ENCODE data around the gene MYL7.
"Not testable (repeated sequence)": the region's sequence is repeated elsewhere in the genome, so short reads cannot be mapped to it uniquely, and the experiment has no call there.

Gene MYL7

DNA sequence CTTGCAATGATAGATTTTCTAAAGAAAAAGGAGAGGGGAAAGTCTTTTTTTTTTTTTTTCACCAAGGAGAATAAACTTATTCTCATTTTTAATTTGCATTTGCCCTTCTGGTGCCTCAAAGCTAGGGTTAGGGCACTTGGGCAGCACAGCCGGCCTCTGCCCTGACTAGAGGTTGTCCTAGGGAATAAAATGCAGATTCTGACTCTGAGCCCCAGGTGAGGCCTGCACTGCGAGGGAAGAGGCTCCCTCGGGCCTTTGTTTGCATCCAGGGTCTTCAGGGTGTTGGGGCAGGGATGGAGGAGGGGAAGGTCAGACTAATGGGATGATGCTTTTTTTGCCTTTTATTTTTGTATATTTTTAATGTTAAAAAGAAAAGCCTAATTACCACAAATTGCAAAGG, 7.8 kb downstream of the MYL7 start:
- no peak for DNase-seq (ENCODE audit: low spot score)
- no peak for FAIRE-seq

- DNase-seq (ENCODE audit: low spot score) (no peak), FAIRE-seq (no peak)
Observed at GRCh38 chr7:44132039-44132438, 9.1 kb downstream of the MYL7 start.

GRCh38 chr7:44131173-44132029, 9.7 kb downstream of the MYL7 start:
- DNase-seq (ENCODE audit: low spot score) (no peak), FAIRE-seq (peak; percentile 58)

DNA sequence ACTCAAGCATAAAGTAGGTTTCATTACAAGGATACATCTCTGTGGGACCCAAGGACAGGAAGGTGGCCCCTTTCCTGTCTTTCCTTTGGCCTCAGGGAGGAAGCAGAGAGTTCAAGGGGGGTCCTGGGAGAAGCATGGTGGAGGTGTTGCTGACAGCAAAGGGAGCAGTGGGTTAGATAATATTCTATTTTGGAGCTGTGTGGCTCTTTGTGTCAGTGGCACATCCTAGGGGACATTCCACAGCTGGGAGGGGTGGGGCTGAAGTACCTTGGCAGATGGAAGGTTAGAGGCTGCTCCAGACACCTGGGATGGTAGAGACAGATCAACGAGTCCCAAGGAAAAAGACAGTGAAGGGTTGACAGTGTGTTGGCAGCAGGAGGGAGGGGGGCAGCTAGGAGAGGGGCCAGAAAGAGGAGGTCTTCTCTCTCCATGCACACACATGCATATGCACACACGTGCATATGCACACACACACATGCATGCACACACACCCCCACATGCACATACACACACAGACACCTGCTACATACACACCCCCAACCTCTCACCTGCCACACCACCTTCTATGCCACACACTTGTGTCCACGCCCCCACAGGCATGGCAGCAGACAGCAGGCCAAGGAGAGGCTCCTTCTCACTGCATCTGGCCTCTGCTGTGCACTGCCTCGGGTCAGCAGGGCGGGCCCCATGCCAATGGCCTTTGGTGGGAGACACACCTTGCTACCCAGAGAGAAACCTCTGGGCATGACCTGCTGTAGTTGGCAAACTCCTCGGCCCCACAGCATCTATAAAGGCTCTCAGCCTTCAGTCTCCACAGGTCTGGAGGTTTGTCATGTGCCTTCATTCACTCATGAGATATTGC, 12.2 kb downstream of the MYL7 start:
- no peak for DNase-seq (ENCODE audit: low spot score)
- FAIRE-seq = peak; percentile 90

DNA sequence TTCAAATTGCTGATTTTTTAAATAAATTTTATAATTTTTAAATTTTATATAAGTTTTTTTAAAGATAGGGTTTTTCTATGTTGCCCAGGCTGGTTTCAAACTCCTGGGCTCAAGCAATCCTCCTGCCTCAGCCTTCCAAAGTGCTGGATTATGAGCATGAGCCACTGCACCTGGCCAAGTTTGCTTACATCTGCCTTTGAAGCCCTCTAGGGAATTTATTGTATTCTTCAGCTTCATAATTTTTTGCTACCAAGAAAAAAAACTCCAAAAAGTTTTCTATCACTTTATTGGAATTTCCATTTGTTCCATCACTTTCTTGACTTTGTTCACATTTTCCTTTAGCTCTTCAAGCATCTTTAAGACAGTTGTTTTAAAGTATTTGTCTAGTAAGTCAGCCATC, 14.0 kb downstream of the MYL7 start:
- no peak for DNase-seq (ENCODE audit: low spot score)
- no peak for FAIRE-seq

GRCh38 chr7:44126574-44126973, 14.6 kb downstream of the MYL7 start:
- not testable (repeated sequence) for DNase-seq (ENCODE audit: low spot score); FAIRE-seq

DNA sequence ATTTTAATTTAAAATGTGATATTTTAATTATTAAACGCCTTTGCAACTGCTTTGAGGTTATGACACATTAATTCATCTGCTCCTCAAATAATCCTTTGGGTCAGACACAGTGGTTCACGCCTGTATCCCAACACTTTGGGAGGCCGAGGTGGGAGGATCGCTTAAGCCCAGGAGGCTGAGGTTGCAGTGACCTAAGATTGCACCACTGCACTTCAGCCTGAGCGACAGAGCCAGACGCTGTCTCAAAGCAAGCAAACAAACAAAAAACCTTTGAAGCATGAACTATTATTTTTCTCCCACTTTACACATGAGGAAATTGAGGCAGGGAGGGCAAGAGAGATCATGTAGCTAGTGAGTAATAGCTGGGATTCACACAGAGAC, 16.3 kb downstream of the MYL7 start:
- FAIRE-seq = no peak

GRCh38 chr7:44123190-44124003, 17.7 kb downstream of the MYL7 start, which contains the start of gene POLD2:
POLD2 (minus strand) TSS chr7:44123548; CDS start chr7:44122053, 1,495 bp downstream.
- peak; percentile 93 for FAIRE-seq

More for the DNA sequence above, 16.3 kb downstream of the MYL7 start:
- DNase-seq (ENCODE audit: low spot score) = no peak

DNA sequence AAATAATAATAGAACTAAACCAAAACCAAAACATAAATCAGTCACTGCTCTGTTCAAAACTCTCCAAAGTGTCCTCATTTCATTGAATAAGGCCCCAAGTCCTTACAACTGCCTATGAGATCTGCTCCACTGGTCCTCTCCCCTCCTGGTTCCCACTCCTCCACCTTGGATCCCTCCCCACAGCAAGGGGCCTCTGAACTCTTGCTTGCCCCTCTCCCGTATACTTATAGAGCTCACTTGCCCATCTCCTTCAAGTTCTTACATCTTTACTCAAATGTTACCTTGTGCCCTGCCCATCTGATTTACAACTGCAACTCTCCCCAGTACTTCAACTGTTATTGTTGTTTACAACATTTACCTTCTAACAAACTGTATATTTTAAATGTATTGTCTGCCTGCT, 18.6 kb downstream of the MYL7 start:
- no peak for FAIRE-seq
- no peak for DNase-seq (ENCODE audit: low spot score)

More at GRCh38 chr7:44123190-44124003, 17.7 kb downstream of the MYL7 start, which contains the start of gene POLD2:
- peak; percentile 100 for DNase-seq (ENCODE audit: low spot score)

DNA sequence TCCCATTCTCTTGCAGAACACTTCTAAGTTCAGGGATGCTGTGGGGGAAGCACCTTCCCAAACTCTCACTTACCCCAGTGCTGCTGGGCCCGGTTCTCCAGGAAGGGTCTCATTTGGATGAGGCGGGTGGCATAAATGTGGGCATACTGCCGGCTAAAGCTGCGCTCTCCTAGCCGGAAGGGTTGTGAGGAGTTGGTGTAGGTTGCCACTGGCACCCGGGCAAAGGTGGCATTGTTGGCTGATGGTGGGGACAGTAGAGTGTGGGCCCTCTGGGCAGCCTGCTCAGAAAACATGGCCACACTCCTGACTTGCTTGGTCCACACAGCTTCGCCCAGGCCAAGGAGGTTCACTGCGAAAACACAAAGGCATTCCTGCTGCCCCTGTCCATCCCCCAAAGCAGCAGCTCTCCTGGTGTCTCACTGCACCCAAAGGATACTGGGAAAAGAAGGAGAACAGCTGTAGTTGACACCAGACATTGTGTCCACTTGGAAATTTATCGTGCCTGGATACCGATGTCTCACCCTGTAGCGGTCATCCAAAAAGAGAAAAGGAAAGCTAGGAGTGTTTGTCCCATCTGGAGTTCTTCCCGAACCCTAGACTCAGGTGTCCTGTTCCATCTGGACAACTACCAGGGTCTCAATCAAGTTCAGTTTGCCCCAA, 19.2 kb downstream of the MYL7 start:
- FAIRE-seq = peak; percentile 55

DNA sequence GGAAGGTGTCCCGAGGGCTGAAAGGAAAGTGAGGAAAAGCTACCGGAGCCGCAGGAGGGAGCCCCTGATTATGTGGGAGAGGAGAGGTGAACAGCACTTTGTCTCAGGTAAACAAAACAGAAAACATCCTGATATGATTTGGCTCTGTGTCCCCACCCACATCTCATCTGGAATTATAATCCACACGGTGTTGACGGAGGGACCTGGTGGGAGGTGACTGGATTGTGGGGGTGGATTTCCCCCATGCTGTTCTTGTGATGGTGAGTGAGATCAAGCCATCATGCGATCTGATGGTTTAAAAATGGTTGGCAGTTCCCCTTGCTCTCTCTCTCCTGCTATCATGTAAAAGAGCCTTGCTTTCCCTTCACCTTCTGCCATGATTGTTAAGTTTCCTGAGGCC, 20.7 kb downstream of the MYL7 start:
- FAIRE-seq (no peak), DNase-seq (ENCODE audit: low spot score) (no peak)

More for the DNA sequence above, 19.2 kb downstream of the MYL7 start:
- no peak for DNase-seq (ENCODE audit: low spot score)

DNA sequence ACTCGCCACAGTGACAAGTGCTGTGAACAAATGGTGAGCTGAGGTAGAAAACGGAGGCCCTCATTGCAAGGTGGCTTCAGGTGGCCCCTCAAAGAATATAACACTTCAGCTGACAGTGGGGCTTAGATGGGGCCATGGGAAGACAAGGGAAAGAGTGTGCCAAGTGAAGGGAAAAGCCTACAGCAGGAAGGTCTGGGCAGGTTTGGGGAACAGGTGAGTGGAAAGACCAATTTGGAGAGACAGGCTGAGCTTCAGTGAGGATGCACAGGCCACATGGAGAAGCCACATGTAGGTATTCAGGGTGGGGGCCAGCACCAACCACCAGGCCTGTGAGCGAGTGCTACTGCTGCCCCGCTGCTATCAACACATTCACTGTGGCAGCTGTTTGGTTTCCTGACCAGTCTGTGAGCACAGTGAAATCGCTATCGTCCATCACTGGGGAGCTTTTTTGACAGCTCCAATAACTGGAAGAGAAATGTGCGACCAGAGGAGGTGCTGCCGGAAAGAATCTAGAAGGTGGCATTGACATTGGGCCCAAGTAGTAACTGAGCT, 21.2 kb downstream of the MYL7 start:
- no peak for FAIRE-seq
- no peak for DNase-seq (ENCODE audit: low spot score)

DNA sequence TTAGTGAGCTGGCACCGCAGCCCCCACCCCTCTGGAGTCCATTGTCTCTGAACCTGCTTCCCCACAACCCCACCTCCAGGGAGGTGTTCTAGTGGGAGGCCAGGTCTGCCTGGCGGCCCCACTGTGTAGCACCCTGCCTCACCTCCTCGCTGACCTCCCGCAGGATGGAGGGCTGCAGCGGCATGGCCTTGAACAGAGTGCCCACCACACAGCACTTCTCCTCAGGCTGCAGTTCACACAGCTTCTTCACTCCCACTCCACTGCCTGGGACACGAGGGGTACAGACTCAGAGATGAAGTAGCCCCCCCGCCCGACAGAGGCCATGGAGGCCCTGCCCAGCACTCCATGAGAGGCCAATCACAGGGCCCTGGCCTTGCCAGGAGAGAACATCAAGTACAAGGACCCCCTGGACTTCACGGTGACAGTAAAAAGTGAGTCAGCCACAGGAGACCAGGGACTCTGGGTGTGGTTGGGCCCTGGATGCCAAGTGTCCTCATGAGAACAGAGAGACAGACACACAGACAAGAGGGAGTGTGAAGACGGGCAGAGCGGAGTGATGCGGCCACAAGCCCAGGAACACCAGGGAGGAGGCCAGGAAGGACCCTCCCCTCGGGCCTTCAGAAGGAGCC, 23.2 kb downstream of the MYL7 start:
- DNase-seq (ENCODE audit: low spot score) = no peak
- no peak for FAIRE-seq

DNA sequence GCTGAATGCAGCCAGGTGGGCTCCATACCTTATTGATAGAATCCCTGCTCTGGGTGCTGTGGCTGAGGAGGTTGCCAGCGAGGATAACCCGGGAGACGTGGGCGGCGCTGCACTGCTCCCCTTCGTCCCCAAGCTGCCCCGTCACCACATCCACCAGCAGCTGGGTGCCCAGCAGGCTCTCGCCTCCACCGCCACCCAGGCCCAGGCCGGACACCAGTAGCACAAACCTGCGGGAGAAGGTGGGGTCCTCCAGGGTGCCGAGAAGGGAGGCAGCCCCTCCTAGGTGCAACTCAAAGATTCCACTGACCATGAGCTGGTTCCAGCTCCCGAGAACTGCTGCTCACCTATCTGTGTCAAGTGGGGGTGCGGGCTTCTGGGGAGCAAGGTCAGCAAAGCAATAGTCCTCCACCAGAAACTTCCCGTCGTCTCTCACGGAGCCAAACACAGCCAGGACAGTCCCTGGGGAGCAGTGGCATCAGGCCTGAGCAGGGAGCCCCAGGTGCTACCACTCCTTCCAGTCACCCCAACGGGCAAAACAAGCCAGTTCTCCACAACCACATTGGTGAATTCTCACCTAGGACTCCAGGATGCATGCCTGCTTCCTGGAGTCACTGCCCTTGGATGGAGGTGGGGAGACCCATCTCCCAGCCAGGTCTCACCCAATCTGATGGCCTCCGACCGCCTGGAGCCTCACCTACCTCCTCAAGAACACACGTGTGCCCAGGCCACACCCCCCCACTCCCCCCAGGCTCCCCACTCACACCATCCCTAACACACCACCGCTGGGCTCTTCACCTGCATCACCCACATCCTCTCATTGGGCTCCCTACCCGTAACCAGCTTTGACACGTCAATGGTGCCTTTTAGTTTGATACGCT, 24.1 kb downstream of the MYL7 start:
- FAIRE-seq (no peak), DNase-seq (ENCODE audit: low spot score) (no peak)

DNA sequence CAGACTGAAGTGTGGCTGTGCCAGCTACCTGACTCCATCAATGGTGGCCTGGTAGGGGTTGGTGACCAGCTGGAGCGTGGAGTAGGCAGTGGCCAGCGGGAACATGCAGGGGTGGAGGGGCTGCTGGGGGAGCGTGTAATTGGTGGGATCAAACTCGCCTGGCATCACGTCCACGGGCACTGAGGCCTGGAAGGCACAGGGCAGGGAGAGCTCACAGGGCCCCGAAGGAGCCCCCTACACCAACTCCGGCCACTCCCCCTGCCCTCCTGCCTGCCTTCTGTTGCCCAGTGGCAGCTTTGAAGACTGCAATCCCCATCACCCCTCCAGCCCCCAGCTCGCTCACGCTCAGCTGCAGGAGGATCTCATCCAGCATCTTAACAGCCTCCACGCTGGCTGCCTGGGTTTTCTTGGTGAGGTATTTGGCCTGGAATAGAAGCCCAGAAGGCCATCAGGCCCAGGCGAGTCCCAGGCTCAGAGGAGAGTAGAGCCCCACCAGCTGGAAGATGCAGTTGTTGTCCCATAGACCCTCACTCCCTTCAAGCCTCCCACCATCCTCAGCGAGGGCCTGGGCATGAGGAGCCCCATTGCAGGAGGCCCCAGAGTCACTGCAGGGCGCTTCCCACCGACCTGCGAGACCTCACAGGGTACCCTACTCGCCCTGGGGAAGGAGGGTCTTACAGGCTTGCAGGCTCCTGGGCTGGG, 24.9 kb downstream of the MYL7 start:
- DNase-seq (ENCODE audit: low spot score) (no peak), FAIRE-seq (peak; percentile 23)

GRCh38 chr7:44114586-44115310, 26.4 kb downstream of the MYL7 start:
- DNase-seq (ENCODE audit: low spot score) (no peak), FAIRE-seq (no peak)

DNA sequence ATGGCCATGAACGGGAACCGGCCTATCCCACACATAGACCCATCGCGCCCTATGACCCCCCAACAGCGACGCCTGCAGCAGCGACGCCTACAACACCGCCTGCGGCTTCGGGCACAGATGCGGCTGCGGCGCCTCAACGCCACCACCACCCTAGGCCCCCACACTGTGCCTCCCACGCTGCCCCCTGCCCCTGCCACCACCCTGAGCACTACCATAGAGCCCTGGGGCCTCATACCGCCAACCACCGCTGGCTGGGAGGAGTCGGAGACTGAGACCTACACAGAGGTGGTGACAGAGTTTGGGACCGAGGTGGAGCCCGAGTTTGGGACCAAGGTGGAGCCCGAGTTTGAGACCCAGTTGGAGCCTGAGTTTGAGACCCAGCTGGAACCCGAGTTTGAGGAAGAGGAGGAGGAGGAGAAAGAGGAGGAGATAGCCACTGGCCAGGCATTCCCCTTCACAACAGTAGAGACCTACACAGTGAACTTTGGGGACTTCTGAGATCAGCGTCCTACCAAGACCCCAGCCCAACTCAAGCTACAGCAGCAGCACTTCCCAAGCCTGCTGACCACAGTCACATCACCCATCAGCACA, 27.3 kb downstream of the MYL7 start:
- peak; percentile 44 for FAIRE-seq

More for the DNA sequence above, 27.3 kb downstream of the MYL7 start:
- no peak for DNase-seq (ENCODE audit: low spot score)

Data from urothelium cell line (cell line).